ENCODE results near the gene MPHOSPH8.

DNA sequence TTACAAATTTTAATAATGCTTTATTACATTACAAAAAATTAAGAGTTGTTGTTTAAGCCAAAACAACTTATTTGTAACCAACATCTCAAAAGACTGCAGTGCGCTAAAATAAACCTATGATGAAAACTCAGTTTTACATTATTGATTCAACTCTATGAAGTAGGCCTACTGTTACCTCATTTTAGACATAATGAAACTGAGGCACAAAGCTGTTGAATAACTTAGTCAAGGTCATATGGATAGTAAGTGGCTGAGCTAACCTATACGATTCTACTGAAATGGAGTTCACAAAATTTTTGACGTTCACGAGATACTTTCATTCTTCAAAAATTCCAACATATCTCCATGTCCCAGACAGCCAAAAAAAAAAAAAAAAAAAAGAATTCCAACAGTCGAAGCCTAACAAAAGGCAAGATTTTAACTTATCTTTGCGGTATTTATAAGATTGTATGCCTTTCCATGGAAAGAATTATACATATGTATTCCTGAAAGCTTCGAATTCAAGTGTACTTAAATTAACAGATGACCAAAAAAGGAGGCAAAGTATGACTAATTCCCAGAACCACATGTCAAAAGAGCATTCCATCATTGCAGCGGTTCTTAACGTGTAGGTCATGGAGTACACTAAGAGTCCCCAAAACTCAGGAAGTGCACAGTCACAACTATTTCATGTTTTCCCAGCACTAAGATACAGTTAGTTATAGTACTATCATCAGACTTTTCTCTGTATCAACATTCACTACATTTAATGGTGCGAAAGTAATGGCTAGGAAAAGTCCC is 79.9 kb downstream of the MPHOSPH8 start:
- TF ChIP-seq, protein P1, sequence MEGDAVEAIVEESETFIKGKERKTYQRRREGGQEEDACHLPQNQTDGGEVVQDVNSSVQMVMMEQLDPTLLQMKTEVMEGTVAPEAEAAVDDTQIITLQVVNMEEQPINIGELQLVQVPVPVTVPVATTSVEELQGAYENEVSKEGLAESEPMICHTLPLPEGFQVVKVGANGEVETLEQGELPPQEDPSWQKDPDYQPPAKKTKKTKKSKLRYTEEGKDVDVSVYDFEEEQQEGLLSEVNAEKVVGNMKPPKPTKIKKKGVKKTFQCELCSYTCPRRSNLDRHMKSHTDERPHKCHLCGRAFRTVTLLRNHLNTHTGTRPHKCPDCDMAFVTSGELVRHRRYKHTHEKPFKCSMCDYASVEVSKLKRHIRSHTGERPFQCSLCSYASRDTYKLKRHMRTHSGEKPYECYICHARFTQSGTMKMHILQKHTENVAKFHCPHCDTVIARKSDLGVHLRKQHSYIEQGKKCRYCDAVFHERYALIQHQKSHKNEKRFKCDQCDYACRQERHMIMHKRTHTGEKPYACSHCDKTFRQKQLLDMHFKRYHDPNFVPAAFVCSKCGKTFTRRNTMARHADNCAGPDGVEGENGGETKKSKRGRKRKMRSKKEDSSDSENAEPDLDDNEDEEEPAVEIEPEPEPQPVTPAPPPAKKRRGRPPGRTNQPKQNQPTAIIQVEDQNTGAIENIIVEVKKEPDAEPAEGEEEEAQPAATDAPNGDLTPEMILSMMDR (IDR thresholded peaks at IDR 0.05): no peak
- TF ChIP-seq POLR2A (IDR thresholded peaks at IDR 0.05): no peak

Data from esophagus squamous epithelium (tissue), 4 donors.